HG03064 (cell line): Measurements from ENCODE around the gene CLK3.

Source experiments
- ATAC-seq: cut with Tn5 transposase; IDR thresholded peaks from one replicate; pipeline ENCODE4 v1.9.1; 2021; ENCODE audit warnings: low read depth; ENCODE audit not compliant: unreplicated experiment

CLK3 gene

GRCh38 chr15:74603026-74603788 is 12.4 kb upstream of the CLK3 start:
- no peak for ATAC-seq

GRCh38 chr15:74603789-74604705 is 11.6 kb upstream of the CLK3 start:
- ATAC-seq, result no peak

- no peak for ATAC-seq
These were observed 10.4 kb upstream of the CLK3 start for GRCh38 chr15:74604983-74605794.

GRCh38 chr15:74605795-74606150 is 9.9 kb upstream of the CLK3 start:
- no peak for ATAC-seq

GRCh38 chr15:74608786-74609185 is 6.8 kb upstream of the CLK3 start:
- no peak for ATAC-seq

GRCh38 chr15:74609938-74610301 is 5.7 kb upstream of the CLK3 start:
- ATAC-seq, result no peak

GRCh38 chr15:74610302-74610951 is 5.2 kb upstream of the CLK3 start:
- no peak for ATAC-seq

GRCh38 chr15:74611341-74611740 is 4.3 kb upstream of the CLK3 start:
- ATAC-seq, result no peak

GRCh38 chr15:74611834-74612233 is 3.8 kb upstream of the CLK3 start:
- ATAC-seq, result no peak

GRCh38 chr15:74612677-74613076 is 3.0 kb upstream of the CLK3 start:
- ATAC-seq, result no peak

GRCh38 chr15:74613089-74613952 is 2.3 kb upstream of the CLK3 start:
- no peak for ATAC-seq

GRCh38 chr15:74613953-74614743 is 1.5 kb upstream of the CLK3 start:
- no peak for ATAC-seq

GRCh38 chr15:74614744-74615507 is 710 bp upstream of the CLK3 start:
- ATAC-seq, result peak; percentile 41

- no peak for ATAC-seq
These were observed 817 bp downstream of the CLK3 start for GRCh38 chr15:74616366-74616939.

- ATAC-seq, result no peak
These were observed 1.4 kb downstream of the CLK3 start for GRCh38 chr15:74616996-74617395.

GRCh38 chr15:74618841-74619596 is 3.4 kb downstream of the CLK3 start:
- ATAC-seq, result no peak
